Uterus (tissue), 2 donors: ENCODE results near the gene CD247.

ENCODE experiments used
- CTCF ChIP-seq, 4 experiments: fragments of 200-600 bp in 2 of 4; fragments of 450-650 bp in 2 of 4; sonication (generic) in 2 of 4; IDR thresholded peaks; one replicate each; pipeline ENCODE4 v1.5.1; 2016 to 2019; ENCODE audit warnings: antibody characterized with exemption in 4 of 4, mild to moderate bottlenecking in 2 of 4, moderate library complexity in 1 of 4
- POLR2A ChIP-seq, 2 donors: fragments of 450-650 bp; IDR thresholded peaks; one replicate each; pipeline ENCODE4 v1.6.1; 2016; ENCODE audit warnings: antibody characterized with exemption in 2 of 2, mild to moderate bottlenecking in 1 of 2, moderate library complexity in 1 of 2

GRCh38 chr1:167507719-167508118, 10.6 kb downstream of the CD247 start:
- TF ChIP-seq CTCF (IDR thresholded peaks at IDR 0.05) (no peak), POLR2A (IDR thresholded peaks at IDR 0.05) (no peak)
